ENCODE data around the gene SIAH3. TPM values are rescaled to one million over a fixed set of nuclear protein-coding genes. Genes with fewer than 3 reads are reported as not detected.

The SIAH3 gene
- polyA plus RNA-seq, 1 donor from 2014 or later = 4.9 TPM

GRCh38 chr13:45834411-45834994, 17.1 kb downstream of the SIAH3 start:
- Histone ChIP-seq H3K4me2 (ENCODE audit: low read length) (peak overlapping the region; percentile 33), H3K36me3 (ENCODE audit: insufficient read depth, low read length) (no peaks in the 10 kb centered on the region), H3K9ac (ENCODE audit: low read length) (no peak overlapping the region), H3K27me3 (ENCODE audit: insufficient read depth, low read depth, low read length) (no peaks in the 10 kb centered on the region), H3F3A (ENCODE audit: insufficient read depth, low read length, poor library complexity, severe bottlenecking) (peaks cover 5% of the 10 kb centered on the region), H3K79me2 (replicated peaks; ENCODE audit: insufficient read depth, low read length) (no peaks in the 10 kb centered on the region), H3K9me3 (ENCODE audit: low read length) (no peaks in the 10 kb centered on the region), H3K9me2 (ENCODE audit: insufficient read depth, low read length) (no peaks in the 10 kb centered on the region), H2AFZ (ENCODE audit: low read depth, low read length) (no peak overlapping the region), H3K4me3 (ENCODE audit: low read length) (no peak overlapping the region), H4K20me1 (ENCODE audit: insufficient read depth) (no peaks in the 10 kb centered on the region), H3K27ac (ENCODE audit: low read length) (no peak overlapping the region)
- TF ChIP-seq TAF1 (IDR thresholded peaks at IDR 0.05; ENCODE audit: low read depth) (no peak), EP300 (conservative IDR thresholded peaks at IDR 0.05; ENCODE audit: poor library complexity, severe bottlenecking) (no peak), REST (IDR thresholded peaks at IDR 0.05; ENCODE audit: borderline replicate concordance) (no peak), POLR2AphosphoS5 (IDR thresholded peaks at IDR 0.05) (no peak), EZH2 (IDR thresholded peaks at IDR 0.05; ENCODE audit: borderline replicate concordance, insufficient read depth, low read length, poor library complexity, severe bottlenecking) (no peak), SMC3 (conservative IDR thresholded peaks at IDR 0.05; ENCODE audit: poor library complexity) (no peak), MXI1 (conservative IDR thresholded peaks at IDR 0.05; ENCODE audit: poor library complexity, severe bottlenecking) (no peak), RAD21 (conservative IDR thresholded peaks at IDR 0.05) (no peak), CTCF (IDR thresholded peaks at IDR 0.05; ENCODE audit: poor library complexity, severe bottlenecking) (no peak)

- no peak overlapping the region for H2AFZ ChIP-seq (ENCODE audit: low read depth, low read length)
- TF ChIP-seq EP300 (conservative IDR thresholded peaks at IDR 0.05; ENCODE audit: poor library complexity, severe bottlenecking) (no peak), RAD21 (conservative IDR thresholded peaks at IDR 0.05) (no peak), EZH2 (IDR thresholded peaks at IDR 0.05; ENCODE audit: borderline replicate concordance, insufficient read depth, low read length, poor library complexity, severe bottlenecking) (no peak)
Observed at GRCh38 chr13:45833663-45834375, 17.7 kb downstream of the SIAH3 start.

More at GRCh38 chr13:45833663-45834375, 17.7 kb downstream of the SIAH3 start:
- Histone ChIP-seq H3K79me2 (replicated peaks; ENCODE audit: insufficient read depth, low read length) (no peaks in the 10 kb centered on the region), H3F3A (ENCODE audit: insufficient read depth, low read length, poor library complexity, severe bottlenecking) (peaks cover 5% of the 10 kb centered on the region), H4K20me1 (ENCODE audit: insufficient read depth) (no peaks in the 10 kb centered on the region), H3K27ac (ENCODE audit: low read length) (no peak overlapping the region), H3K4me3 (ENCODE audit: low read length) (no peak overlapping the region), H3K9ac (ENCODE audit: low read length) (no peak overlapping the region), H3K4me2 (ENCODE audit: low read length) (peak overlapping the region; percentile 33), H3K9me2 (ENCODE audit: insufficient read depth, low read length) (no peaks in the 10 kb centered on the region), H3K9me3 (ENCODE audit: low read length) (no peaks in the 10 kb centered on the region), H3K36me3 (ENCODE audit: insufficient read depth, low read length) (no peaks in the 10 kb centered on the region), H3K27me3 (ENCODE audit: insufficient read depth, low read depth, low read length) (no peaks in the 10 kb centered on the region)

All from neural cell (in vitro differentiated cells).